ENCODE results near the gene BACH2. TPM values are rescaled to one million over a fixed set of nuclear protein-coding genes. Genes with fewer than 3 reads are reported as not detected.

The BACH2 gene
- total RNA-seq, 1 donor from 2014 or later = 3.9 TPM

GRCh38 chr6:90227213-90227612 lies 69.4 kb downstream of the BACH2 start:
- H2AFZ ChIP-seq (replicated peaks) = peak overlapping the region; percentile 38
- H3K27me3 Mint-ChIP-seq (ENCODE audit: insufficient read depth, low read depth) = peaks cover 2% of the 10 kb centered on the region
- no peaks in the 10 kb centered on the region for H3K9me3 ChIP-seq (ENCODE audit: low read depth)
- peak; percentile 43 for DNase-seq (ENCODE audit: low spot score)
- H3K4me1 Mint-ChIP-seq = peaks cover 60% of the 10 kb centered on the region
- H3K9me3 Mint-ChIP-seq = peaks cover 8% of the 10 kb centered on the region
- no peaks in the 10 kb centered on the region for H4K20me1 ChIP-seq (ENCODE audit: low read depth)
- H3K4me3 ChIP-seq = no peak overlapping the region
- H3K36me3 ChIP-seq = no peaks in the 10 kb centered on the region
- peak overlapping the region; percentile 53 for H3K4me2 ChIP-seq
- peak overlapping the region; percentile 96 for H3K27ac Mint-ChIP-seq
- H3K27ac ChIP-seq = peak overlapping the region; percentile 32
- H3K4me1 ChIP-seq = peaks cover 16% of the 10 kb centered on the region
- no peaks in the 10 kb centered on the region for H3F3A ChIP-seq (ENCODE audit: low read depth)
- no peak for TF ChIP-seq EZH2 (IDR thresholded peaks at IDR 0.05)
- TF ChIP-seq EZH2phosphoT487 (IDR thresholded peaks at IDR 0.05) = no peak
- TF ChIP-seq CTCF (IDR thresholded peaks at IDR 0.05) = no peak
- H3K79me2 ChIP-seq (ENCODE audit: low read depth) = no peaks in the 10 kb centered on the region
- H3K36me3 Mint-ChIP-seq = peaks cover 11% of the 10 kb centered on the region
- H3K9ac ChIP-seq = no peak overlapping the region
- H3K27me3 ChIP-seq = no peaks in the 10 kb centered on the region
- H3K4me3 Mint-ChIP-seq = peak overlapping the region; percentile 59

GRCh38 chr6:90226257-90226656 lies 70.4 kb downstream of the BACH2 start:
- Histone ChIP-seq H3K27ac (no peak overlapping the region), H3K4me3 (no peak overlapping the region), H3K4me2 (no peak overlapping the region), H4K20me1 (ENCODE audit: low read depth) (no peaks in the 10 kb centered on the region), H3K27me3 (no peaks in the 10 kb centered on the region), H3K9ac (no peak overlapping the region), H3K79me2 (ENCODE audit: low read depth) (no peaks in the 10 kb centered on the region), H3F3A (ENCODE audit: low read depth) (no peaks in the 10 kb centered on the region), H3K36me3 (no peaks in the 10 kb centered on the region), H3K4me1 (peaks cover 19% of the 10 kb centered on the region), H3K9me3 (ENCODE audit: low read depth) (no peaks in the 10 kb centered on the region), H2AFZ (replicated peaks) (no peak overlapping the region)
- no peak for TF ChIP-seq EZH2phosphoT487 (IDR thresholded peaks at IDR 0.05)
- TF ChIP-seq CTCF (IDR thresholded peaks at IDR 0.05) = no peak
- no peak for TF ChIP-seq EZH2 (IDR thresholded peaks at IDR 0.05)
- DNase-seq (ENCODE audit: low spot score) = no peak
- H3K36me3 Mint-ChIP-seq = peaks cover 13% of the 10 kb centered on the region
- H3K4me3 Mint-ChIP-seq = no peak overlapping the region
- peaks cover 57% of the 10 kb centered on the region for H3K4me1 Mint-ChIP-seq
- H3K27me3 Mint-ChIP-seq (ENCODE audit: insufficient read depth, low read depth) = peaks cover 2% of the 10 kb centered on the region
- H3K27ac Mint-ChIP-seq = no peak overlapping the region
- peaks cover 8% of the 10 kb centered on the region for H3K9me3 Mint-ChIP-seq

GRCh38 chr6:90224196-90224595 lies 72.4 kb downstream of the BACH2 start:
- Mint-ChIP-seq H3K27ac (no peak overlapping the region), H3K27me3 (ENCODE audit: insufficient read depth, low read depth) (no peaks in the 10 kb centered on the region), H3K9me3 (peaks cover 8% of the 10 kb centered on the region), H3K4me1 (peaks cover 40% of the 10 kb centered on the region), H3K4me3 (no peak overlapping the region), H3K36me3 (peaks cover 13% of the 10 kb centered on the region)
- H3K27me3 ChIP-seq = no peaks in the 10 kb centered on the region
- no peak overlapping the region for H3K4me3 ChIP-seq
- no peaks in the 10 kb centered on the region for H3K36me3 ChIP-seq
- no peak overlapping the region for H3K9ac ChIP-seq
- no peak overlapping the region for H3K27ac ChIP-seq
- H3K9me3 ChIP-seq (ENCODE audit: low read depth) = no peaks in the 10 kb centered on the region
- DNase-seq (ENCODE audit: low spot score) = no peak
- H3K79me2 ChIP-seq (ENCODE audit: low read depth) = no peaks in the 10 kb centered on the region
- no peaks in the 10 kb centered on the region for H4K20me1 ChIP-seq (ENCODE audit: low read depth)
- no peak overlapping the region for H2AFZ ChIP-seq (replicated peaks)
- H3K4me2 ChIP-seq = no peak overlapping the region
- H3K4me1 ChIP-seq = peaks cover 40% of the 10 kb centered on the region
- TF ChIP-seq CTCF (IDR thresholded peaks at IDR 0.05) = no peak
- TF ChIP-seq EZH2 (IDR thresholded peaks at IDR 0.05) = no peak
- no peak for TF ChIP-seq EZH2phosphoT487 (IDR thresholded peaks at IDR 0.05)
- peaks cover 13% of the 10 kb centered on the region for H3F3A ChIP-seq (ENCODE audit: low read depth)

Data from neural progenitor cell (in vitro differentiated cells).